ENCODE measurements around the gene DCTN2. TPM values are rescaled to one million over a fixed set of nuclear protein-coding genes. Genes with fewer than 3 reads are reported as not detected.

Gene DCTN2
- total and polyA plus RNA-seq, 3 donors from 2014 or later, result 109 to 196 (median 122) TPM

DNA sequence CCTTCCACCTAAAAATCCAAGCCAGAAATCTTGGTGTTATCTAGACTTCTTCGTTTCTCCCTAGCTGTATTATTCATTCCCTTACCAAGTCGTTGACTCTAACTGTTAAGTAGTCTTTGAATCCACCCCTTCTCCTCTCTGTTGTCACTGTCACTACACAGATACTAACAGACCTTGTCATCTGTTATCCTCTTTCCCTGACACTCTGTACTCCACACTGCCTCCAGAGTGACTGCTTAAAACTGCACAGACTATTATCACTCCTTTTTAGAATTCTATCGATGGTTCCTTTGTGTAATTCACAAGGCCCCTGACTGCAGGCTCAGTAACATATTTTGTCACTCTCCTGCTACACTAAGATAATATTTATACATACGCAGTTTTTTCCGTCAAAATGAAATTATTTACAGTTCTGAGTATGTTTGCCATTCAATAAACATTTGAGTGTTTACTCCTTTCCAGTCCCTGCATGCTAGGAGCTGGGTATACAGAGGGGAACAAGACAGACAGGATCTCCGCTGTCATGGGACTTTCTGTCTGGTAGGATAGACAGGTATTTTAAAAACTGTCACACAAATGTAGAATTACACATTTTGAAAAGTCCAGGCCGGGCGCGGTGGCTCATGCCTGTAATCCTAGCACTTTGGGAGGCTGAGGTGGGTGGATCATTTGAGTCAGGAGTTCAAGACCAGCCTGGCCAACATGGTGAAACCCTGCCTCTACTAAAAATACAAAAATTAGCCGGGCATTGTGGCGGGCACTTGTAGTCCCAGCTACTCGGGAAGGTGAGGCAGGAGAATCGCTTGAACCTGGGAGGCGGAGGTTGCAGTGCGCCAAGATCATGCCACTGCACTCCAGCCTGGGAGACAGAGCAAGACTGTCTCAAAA lies 55.4 kb downstream of the DCTN2 start:
- intact Hi-C loops (cut with DNase I; ENCODE audit: low total_unique reads), result no loop called here
- DNase-seq, result no peak
- no peak overlapping the region for H3K4me3 ChIP-seq
- 90% methylated on average over 15 of the region's 15 CpGs for WGBS, 2 donors
- H3K27me3 ChIP-seq, result no peaks in the 10 kb centered on the region
- H3K36me3 ChIP-seq (ENCODE audit: low read depth, missing control alignments), result no peaks in the 10 kb centered on the region
- TF ChIP-seq, protein P1, sequence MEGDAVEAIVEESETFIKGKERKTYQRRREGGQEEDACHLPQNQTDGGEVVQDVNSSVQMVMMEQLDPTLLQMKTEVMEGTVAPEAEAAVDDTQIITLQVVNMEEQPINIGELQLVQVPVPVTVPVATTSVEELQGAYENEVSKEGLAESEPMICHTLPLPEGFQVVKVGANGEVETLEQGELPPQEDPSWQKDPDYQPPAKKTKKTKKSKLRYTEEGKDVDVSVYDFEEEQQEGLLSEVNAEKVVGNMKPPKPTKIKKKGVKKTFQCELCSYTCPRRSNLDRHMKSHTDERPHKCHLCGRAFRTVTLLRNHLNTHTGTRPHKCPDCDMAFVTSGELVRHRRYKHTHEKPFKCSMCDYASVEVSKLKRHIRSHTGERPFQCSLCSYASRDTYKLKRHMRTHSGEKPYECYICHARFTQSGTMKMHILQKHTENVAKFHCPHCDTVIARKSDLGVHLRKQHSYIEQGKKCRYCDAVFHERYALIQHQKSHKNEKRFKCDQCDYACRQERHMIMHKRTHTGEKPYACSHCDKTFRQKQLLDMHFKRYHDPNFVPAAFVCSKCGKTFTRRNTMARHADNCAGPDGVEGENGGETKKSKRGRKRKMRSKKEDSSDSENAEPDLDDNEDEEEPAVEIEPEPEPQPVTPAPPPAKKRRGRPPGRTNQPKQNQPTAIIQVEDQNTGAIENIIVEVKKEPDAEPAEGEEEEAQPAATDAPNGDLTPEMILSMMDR (IDR thresholded peaks at IDR 0.05), result no peak
- no peak for TF ChIP-seq POLR2A (IDR thresholded peaks at IDR 0.05)
- no peak overlapping the region for H3K27ac ChIP-seq
- no peaks in the 10 kb centered on the region for H3K9me3 ChIP-seq
- H3K4me1 ChIP-seq, result peaks cover 9% of the 10 kb centered on the region

DNA sequence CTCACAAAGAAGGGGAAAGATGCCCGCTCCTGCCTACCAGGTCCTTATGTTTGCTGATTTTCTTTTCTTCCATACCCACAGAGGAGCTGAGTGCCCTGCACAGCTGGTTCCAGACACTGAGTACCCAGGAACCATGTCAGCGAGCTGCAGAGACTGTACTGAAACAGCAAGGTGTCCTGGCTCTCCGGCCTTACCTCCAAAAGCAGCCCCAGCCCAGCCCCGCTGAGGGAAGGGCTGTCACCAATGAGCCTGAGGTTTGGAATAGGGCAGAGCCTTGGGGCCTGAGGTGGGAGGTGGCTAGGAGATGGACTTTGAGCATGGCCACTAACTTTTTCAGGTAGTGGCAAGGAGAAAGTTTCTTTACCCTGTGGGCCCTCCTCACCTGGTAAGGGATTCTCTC lies 56.9 kb downstream of the DCTN2 start:
- H3K27ac ChIP-seq, result no peak overlapping the region
- intact Hi-C loops (cut with DNase I; ENCODE audit: low total_unique reads), result no loop called here
- WGBS, 2 donors, result 94 to 96% methylated on average over 1 to 4 of the region's 4 CpGs

DNA sequence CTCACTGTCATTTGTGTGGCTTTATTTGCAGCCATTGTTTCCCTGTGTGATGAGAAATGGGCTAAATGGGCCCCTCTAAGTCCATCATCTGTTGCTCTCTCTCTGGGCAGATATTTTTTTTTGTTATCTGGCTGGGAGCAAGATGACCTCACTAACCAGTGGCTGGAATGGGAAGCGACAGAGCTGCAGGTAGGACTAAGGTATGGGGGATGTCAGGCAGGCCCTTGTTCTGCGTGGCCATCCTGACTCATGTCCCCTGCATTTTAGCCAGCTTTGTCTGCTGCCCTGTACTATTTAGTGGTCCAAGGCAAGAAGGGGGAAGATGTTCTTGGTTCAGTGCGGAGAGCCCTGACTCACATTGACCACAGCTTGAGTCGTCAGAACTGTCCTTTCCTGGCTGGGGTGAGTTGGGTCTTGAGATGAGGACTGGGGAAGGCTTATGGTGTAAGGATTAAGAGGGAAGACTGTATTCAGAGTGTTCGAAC lies 57.8 kb downstream of the DCTN2 start:
- peak overlapping the region in 1 of 2 donors; percentile 90 for H3K4me3 ChIP-seq
- intact Hi-C loops (cut with DNase I; ENCODE audit: low total_unique reads), result no loop called here
- H3K27ac ChIP-seq, result no peak overlapping the region
- TF ChIP-seq, protein P1 (IDR thresholded peaks at IDR 0.05), result no peak
- no peak for TF ChIP-seq POLR2A (IDR thresholded peaks at IDR 0.05)
- no peaks in the 10 kb centered on the region for H3K27me3 ChIP-seq
- DNase-seq, result no peak
- no peaks in the 10 kb centered on the region for H3K36me3 ChIP-seq (ENCODE audit: low read depth, missing control alignments)
- 85 to 91% methylated on average over 5 of the region's 5 CpGs for WGBS, 2 donors
- H3K9me3 ChIP-seq, result no peaks in the 10 kb centered on the region
- peaks cover 9% of the 10 kb centered on the region for H3K4me1 ChIP-seq

More for the DNA sequence above, 56.9 kb downstream of the DCTN2 start:
- no peak for DNase-seq
- H3K4me1 ChIP-seq, result peaks cover 9% of the 10 kb centered on the region
- no peaks in the 10 kb centered on the region for H3K9me3 ChIP-seq
- no peak for TF ChIP-seq POLR2A (IDR thresholded peaks at IDR 0.05)
- TF ChIP-seq, protein P1 (IDR thresholded peaks at IDR 0.05), result no peak
- no peak overlapping the region for H3K4me3 ChIP-seq
- H3K27me3 ChIP-seq, result no peaks in the 10 kb centered on the region
- H3K36me3 ChIP-seq (ENCODE audit: low read depth, missing control alignments), result no peaks in the 10 kb centered on the region

DNA sequence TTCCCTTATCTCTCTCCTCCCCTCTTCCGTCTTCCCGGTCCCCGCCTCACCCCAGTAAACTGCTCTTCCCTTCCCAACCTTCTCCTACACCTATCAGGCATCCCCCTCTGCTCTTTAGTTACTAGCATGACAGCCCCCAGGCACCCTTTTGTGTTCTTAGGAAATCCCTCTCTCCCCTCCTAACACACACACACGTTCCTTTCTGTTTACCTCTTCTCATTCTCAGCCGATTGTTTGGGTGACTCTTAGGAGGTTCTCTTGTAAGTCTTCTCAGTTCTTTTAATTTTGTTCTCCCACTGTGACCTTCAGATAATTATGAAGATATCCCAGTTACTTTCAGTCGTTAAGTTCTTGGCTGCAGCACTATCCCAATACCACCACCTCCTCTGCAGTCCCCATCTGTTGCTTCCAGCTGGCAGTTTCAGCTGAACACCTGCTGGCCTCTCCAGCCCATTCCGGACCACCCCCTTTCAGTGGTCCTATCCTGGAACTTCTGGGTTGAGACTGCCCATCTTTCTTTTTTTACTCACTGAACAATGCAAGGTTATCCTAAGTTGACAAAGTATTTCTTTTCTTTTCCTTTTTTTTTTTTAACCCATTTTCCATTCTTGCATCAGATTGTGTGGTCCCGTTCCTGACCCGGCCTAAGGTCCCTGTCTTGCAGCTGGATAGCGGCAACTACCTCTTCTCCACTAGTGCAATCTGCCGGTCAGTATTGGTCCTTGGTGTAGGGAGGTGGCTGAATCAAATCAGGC lies 58.4 kb downstream of the DCTN2 start:
- no peaks in the 10 kb centered on the region for H3K36me3 ChIP-seq (ENCODE audit: low read depth, missing control alignments)
- peaks cover 9% of the 10 kb centered on the region for H3K4me1 ChIP-seq
- peak overlapping the region; percentile 85 to 90 for H3K4me3 ChIP-seq
- peak overlapping the region; percentile 17 to 72 for H3K27ac ChIP-seq
- no peak for DNase-seq
- H3K27me3 ChIP-seq, result no peaks in the 10 kb centered on the region
- 22% methylated on average over 11 of the region's 11 CpGs for WGBS, 2 donors
- TF ChIP-seq, protein P1 (IDR thresholded peaks at IDR 0.05), result no peak
- no peak for TF ChIP-seq POLR2A (IDR thresholded peaks at IDR 0.05)
- no peaks in the 10 kb centered on the region for H3K9me3 ChIP-seq
- intact Hi-C loops (cut with DNase I; ENCODE audit: low total_unique reads), result no loop called here

All from testis (tissue), 3 donors.